GM18951 (cell line): Measurements from ENCODE around the gene COL4A4.
"Not testable (repeated sequence)": the region's sequence is repeated elsewhere in the genome, so short reads cannot be mapped to it uniquely, and the experiment has no call there.

Experiments used
- POLR2A ChIP-seq: IDR thresholded peaks from 4 replicates; pipeline ENCODE4 v1.6.1; 2011; ENCODE audit warnings: mild to moderate bottlenecking; ENCODE audit not compliant: insufficient read length, insufficient read depth; ENCODE audit errors: extremely low read depth
- in situ Hi-C: fragments of 300-500 bp; cut with MboI; formaldehyde crosslinking; loops from one replicate; pipeline ENCODE4 v1.12.0; 2022; ENCODE audit warnings: low sequenced_read_pairs, mixed read lengths, inconsistent platforms; ENCODE audit not compliant: unreplicated experiment

COL4A4 gene

GRCh38 chr2:227183657-227184367 is 19.8 kb upstream of the COL4A4 start:
- in situ Hi-C loops, result no loop called here
- TF ChIP-seq POLR2A, result no peak

- in situ Hi-C loops, result no loop called here
- TF ChIP-seq POLR2A, result no peak
Observed at GRCh38 chr2:227182765-227183164, 18.8 kb upstream of the COL4A4 start.

GRCh38 chr2:227180770-227181169 is 16.8 kb upstream of the COL4A4 start:
- in situ Hi-C loops, result no loop called here
- no peak for TF ChIP-seq POLR2A

- TF ChIP-seq POLR2A, result no peak
- in situ Hi-C loops, result no loop called here
Observed at GRCh38 chr2:227179988-227180685, 16.1 kb upstream of the COL4A4 start.

- no peak for TF ChIP-seq POLR2A
- in situ Hi-C loops, result no loop called here
Observed at GRCh38 chr2:227177592-227178336, 13.8 kb upstream of the COL4A4 start.

GRCh38 chr2:227171779-227172178 is 7.8 kb upstream of the COL4A4 start:
- in situ Hi-C loops, result not testable (repeated sequence)

- in situ Hi-C loops, result no loop called here
- TF ChIP-seq POLR2A, result no peak
Observed at GRCh38 chr2:227164763-227165291, 822 bp upstream of the COL4A4 start.

- no peak for TF ChIP-seq POLR2A
- in situ Hi-C loops, result no loop called here
Observed at GRCh38 chr2:227163485-227163997, 464 bp downstream of the COL4A4 start.

GRCh38 chr2:227161947-227162346 is 2.1 kb downstream of the COL4A4 start:
- in situ Hi-C loops, result no loop called here
- no peak for TF ChIP-seq POLR2A

- in situ Hi-C loops, result no loop called here
- no peak for TF ChIP-seq POLR2A
Observed at GRCh38 chr2:227160164-227160563, 3.8 kb downstream of the COL4A4 start.

- in situ Hi-C loops, result no loop called here
- no peak for TF ChIP-seq POLR2A
Observed at GRCh38 chr2:227154986-227155774, 8.8 kb downstream of the COL4A4 start.

- in situ Hi-C loops, result no loop called here
- no peak for TF ChIP-seq POLR2A
Observed at GRCh38 chr2:227153758-227154486, 10.1 kb downstream of the COL4A4 start.
